ENCODE measurements around the gene TTC9C. TPM values are rescaled to one million over a fixed set of nuclear protein-coding genes. Genes with fewer than 3 reads are reported as not detected.

The TTC9C gene
- total RNA-seq, 1 experiment from 2014 or later: 48.7 TPM

DNA sequence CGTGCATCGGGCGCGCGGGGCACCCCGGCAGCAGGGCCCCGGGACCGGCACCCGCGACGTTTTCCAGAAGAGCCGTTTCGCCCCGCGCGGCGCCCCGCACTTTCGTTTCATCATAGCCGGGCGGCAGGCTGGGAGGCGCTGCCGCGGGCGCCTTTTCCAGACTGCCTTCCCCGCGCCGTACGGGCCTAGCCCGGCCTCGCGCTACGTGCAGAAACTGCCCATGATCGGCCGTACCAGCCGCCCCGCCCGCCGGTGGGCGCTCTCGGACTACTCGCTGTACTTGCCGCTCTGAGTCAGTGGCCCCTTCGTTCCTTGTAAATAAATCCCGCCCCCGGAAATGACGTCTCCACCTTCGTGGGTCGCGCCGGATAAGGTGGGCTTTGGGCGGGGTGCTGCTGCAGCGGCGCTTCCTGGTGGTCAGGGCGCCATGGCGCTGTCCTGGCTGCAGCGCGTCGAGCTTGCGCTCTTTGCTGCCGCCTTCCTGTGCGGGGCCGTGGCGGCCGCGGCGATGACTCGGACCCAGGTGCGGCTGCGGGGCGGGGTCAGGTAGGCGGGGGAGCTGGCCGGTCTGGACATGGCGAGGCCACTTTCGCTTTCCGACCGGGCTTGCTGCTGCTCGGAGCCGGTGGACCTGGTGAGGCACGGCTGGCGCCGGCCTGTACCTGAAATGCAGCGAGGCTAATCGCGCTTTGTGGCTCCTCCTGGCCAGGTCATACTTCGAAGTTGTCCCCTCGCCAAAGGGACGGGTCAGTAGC, 58.9 kb downstream of the TTC9C start, which contains the start of gene TMEM179B (continued):
- TF ChIP-seq, protein P1, sequence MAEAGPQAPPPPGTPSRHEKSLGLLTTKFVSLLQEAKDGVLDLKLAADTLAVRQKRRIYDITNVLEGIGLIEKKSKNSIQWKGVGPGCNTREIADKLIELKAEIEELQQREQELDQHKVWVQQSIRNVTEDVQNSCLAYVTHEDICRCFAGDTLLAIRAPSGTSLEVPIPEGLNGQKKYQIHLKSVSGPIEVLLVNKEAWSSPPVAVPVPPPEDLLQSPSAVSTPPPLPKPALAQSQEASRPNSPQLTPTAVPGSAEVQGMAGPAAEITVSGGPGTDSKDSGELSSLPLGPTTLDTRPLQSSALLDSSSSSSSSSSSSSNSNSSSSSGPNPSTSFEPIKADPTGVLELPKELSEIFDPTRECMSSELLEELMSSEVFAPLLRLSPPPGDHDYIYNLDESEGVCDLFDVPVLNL (CRISPR knock-in tag; IDR thresholded peaks at IDR 0.05; ENCODE audit: borderline replicate concordance, low read depth): no peak
- TF ChIP-seq E2F1 (CRISPR knock-in tag; IDR thresholded peaks at IDR 0.05) (peak; percentile 89; the same call in 1 of the 2 replicates), NR2C2 (CRISPR knock-in tag; IDR thresholded peaks at IDR 0.05) (no peak), ATF1 (CRISPR knock-in tag; IDR thresholded peaks at IDR 0.05) (peak; percentile 66; the same call in 1 of the 2 replicates), ESRRA (CRISPR knock-in tag; IDR thresholded peaks at IDR 0.05; ENCODE audit: borderline replicate concordance) (peak; percentile 72; the same call in 1 of the 2 replicates), ZNF423 (CRISPR knock-in tag; IDR thresholded peaks at IDR 0.05) (no peak), SOX15 (CRISPR knock-in tag; IDR thresholded peaks at IDR 0.05) (no peak), ZSCAN18 (CRISPR knock-in tag; IDR thresholded peaks at IDR 0.05) (no peak), ZNF232 (CRISPR knock-in tag; IDR thresholded peaks at IDR 0.05) (peak; percentile 96), HMGA2 (CRISPR knock-in tag; IDR thresholded peaks at IDR 0.05) (no peak), ZMAT4 (CRISPR knock-in tag; IDR thresholded peaks at IDR 0.05) (0 out of 2 replicates have a peak, but pooled peaks have one; percentile 24), MYBL2 (CRISPR knock-in tag; IDR thresholded peaks at IDR 0.05) (peak; percentile 83; the same call in 1 of the 2 replicates), ZNF317 (CRISPR knock-in tag; IDR thresholded peaks at IDR 0.05; ENCODE audit: borderline replicate concordance, low read depth) (peak; percentile 60; the same call in 1 of the 2 replicates), ETV6 (CRISPR knock-in tag; IDR thresholded peaks at IDR 0.05) (peak; percentile 97), OVOL2 (CRISPR knock-in tag; IDR thresholded peaks at IDR 0.05; ENCODE audit: borderline replicate concordance) (no peak), ZBTB43 (CRISPR knock-in tag; IDR thresholded peaks at IDR 0.05) (peak; percentile 68; the same call in 1 of the 2 replicates), JAZF1 (CRISPR knock-in tag; IDR thresholded peaks at IDR 0.05) (no peak)
- TF ChIP-seq, protein P2, sequence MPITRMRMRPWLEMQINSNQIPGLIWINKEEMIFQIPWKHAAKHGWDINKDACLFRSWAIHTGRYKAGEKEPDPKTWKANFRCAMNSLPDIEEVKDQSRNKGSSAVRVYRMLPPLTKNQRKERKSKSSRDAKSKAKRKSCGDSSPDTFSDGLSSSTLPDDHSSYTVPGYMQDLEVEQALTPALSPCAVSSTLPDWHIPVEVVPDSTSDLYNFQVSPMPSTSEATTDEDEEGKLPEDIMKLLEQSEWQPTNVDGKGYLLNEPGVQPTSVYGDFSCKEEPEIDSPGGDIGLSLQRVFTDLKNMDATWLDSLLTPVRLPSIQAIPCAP (CRISPR knock-in tag; IDR thresholded peaks at IDR 0.05): peak; percentile 92
- TF ChIP-seq, protein P3, sequence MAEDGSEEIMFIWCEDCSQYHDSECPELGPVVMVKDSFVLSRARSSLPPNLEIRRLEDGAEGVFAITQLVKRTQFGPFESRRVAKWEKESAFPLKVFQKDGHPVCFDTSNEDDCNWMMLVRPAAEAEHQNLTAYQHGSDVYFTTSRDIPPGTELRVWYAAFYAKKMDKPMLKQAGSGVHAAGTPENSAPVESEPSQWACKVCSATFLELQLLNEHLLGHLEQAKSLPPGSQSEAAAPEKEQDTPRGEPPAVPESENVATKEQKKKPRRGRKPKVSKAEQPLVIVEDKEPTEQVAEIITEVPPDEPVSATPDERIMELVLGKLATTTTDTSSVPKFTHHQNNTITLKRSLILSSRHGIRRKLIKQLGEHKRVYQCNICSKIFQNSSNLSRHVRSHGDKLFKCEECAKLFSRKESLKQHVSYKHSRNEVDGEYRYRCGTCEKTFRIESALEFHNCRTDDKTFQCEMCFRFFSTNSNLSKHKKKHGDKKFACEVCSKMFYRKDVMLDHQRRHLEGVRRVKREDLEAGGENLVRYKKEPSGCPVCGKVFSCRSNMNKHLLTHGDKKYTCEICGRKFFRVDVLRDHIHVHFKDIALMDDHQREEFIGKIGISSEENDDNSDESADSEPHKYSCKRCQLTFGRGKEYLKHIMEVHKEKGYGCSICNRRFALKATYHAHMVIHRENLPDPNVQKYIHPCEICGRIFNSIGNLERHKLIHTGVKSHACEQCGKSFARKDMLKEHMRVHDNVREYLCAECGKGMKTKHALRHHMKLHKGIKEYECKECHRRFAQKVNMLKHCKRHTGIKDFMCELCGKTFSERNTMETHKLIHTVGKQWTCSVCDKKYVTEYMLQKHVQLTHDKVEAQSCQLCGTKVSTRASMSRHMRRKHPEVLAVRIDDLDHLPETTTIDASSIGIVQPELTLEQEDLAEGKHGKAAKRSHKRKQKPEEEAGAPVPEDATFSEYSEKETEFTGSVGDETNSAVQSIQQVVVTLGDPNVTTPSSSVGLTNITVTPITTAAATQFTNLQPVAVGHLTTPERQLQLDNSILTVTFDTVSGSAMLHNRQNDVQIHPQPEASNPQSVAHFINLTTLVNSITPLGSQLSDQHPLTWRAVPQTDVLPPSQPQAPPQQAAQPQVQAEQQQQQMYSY (CRISPR knock-in tag; IDR thresholded peaks at IDR 0.05): peak; percentile 54
- TF ChIP-seq, protein P4, sequence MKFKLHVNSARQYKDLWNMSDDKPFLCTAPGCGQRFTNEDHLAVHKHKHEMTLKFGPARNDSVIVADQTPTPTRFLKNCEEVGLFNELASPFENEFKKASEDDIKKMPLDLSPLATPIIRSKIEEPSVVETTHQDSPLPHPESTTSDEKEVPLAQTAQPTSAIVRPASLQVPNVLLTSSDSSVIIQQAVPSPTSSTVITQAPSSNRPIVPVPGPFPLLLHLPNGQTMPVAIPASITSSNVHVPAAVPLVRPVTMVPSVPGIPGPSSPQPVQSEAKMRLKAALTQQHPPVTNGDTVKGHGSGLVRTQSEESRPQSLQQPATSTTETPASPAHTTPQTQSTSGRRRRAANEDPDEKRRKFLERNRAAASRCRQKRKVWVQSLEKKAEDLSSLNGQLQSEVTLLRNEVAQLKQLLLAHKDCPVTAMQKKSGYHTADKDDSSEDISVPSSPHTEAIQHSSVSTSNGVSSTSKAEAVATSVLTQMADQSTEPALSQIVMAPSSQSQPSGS (CRISPR knock-in tag; IDR thresholded peaks at IDR 0.05; ENCODE audit: borderline replicate concordance, low read depth): no peak
- TF ChIP-seq, protein P5, sequence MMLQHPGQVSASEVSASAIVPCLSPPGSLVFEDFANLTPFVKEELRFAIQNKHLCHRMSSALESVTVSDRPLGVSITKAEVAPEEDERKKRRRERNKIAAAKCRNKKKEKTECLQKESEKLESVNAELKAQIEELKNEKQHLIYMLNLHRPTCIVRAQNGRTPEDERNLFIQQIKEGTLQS (CRISPR knock-in tag; conservative IDR thresholded peaks at IDR 0.05): no peak
- TF ChIP-seq, protein P6, sequence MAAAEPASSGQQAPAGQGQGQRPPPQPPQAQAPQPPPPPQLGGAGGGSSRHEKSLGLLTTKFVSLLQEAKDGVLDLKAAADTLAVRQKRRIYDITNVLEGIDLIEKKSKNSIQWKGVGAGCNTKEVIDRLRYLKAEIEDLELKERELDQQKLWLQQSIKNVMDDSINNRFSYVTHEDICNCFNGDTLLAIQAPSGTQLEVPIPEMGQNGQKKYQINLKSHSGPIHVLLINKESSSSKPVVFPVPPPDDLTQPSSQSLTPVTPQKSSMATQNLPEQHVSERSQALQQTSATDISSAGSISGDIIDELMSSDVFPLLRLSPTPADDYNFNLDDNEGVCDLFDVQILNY (CRISPR knock-in tag; IDR thresholded peaks at IDR 0.05): peak; percentile 90
